Mammary epithelial cell (primary cell): Measurements from ENCODE around the gene ERMP1.

Experiments used
- EZH2 ChIP-seq: IDR thresholded peaks from 2 replicates; pipeline ENCODE4 v1.6.1; 2012; ENCODE audit warnings: low read length, inconsistent platforms, borderline replicate concordance
- TF ChIP-seq, protein P1 (sequence below), 2 donors: IDR thresholded peaks in 1 of 2; conservative IDR thresholded peaks in 1 of 2; 2 replicates each; pipeline ENCODE4 v1.5.1; 2011 to 2012; ENCODE audit warnings: inconsistent platforms in 2 of 2, low read length in 2 of 2, mild to moderate bottlenecking in 2 of 2, control low read depth in 1 of 2, low read depth in 1 of 2; ENCODE audit not compliant: insufficient read depth in 1 of 2; ENCODE audit errors: extremely low read depth in 1 of 2

DNA sequence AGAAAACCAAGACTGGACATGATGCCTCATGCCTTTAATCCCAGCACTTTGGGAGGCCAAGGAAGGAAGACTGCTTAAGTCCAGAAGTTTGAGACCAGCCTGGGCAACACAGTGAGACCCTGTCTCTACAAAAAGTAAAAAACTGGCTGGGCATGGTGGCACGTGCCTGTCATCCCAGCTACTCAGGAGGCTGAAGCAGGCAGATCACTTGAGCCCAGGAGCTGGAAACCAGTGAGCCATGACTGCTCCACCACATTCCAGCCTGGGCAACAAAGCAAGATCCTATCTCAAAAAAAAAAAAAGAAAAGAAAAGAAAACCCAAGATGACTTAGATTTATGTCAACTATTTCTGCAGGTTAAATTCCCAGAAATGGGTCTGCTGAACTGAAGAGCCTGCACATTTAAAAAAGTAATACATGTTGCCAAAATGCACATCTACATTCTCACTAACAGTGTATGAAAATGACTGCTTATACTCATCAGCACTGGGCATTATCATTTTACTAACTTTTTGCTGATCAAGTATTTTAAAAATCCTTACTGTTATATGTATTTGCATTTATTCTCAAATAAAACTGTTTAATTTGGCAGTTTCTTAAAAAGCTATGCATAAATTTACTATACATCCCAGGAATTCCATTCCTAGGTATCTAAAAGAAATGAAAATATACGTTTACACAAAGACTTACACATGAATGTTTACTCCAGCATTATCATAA, 14.3 kb downstream of the ERMP1 start:
- TF ChIP-seq, protein P1, sequence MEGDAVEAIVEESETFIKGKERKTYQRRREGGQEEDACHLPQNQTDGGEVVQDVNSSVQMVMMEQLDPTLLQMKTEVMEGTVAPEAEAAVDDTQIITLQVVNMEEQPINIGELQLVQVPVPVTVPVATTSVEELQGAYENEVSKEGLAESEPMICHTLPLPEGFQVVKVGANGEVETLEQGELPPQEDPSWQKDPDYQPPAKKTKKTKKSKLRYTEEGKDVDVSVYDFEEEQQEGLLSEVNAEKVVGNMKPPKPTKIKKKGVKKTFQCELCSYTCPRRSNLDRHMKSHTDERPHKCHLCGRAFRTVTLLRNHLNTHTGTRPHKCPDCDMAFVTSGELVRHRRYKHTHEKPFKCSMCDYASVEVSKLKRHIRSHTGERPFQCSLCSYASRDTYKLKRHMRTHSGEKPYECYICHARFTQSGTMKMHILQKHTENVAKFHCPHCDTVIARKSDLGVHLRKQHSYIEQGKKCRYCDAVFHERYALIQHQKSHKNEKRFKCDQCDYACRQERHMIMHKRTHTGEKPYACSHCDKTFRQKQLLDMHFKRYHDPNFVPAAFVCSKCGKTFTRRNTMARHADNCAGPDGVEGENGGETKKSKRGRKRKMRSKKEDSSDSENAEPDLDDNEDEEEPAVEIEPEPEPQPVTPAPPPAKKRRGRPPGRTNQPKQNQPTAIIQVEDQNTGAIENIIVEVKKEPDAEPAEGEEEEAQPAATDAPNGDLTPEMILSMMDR (conservative IDR thresholded peaks at IDR 0.05 in 1 of 2, IDR thresholded peaks at IDR 0.05 in 1 of 2; ENCODE audit: extremely low read depth in 1 of 2, insufficient read depth in 1 of 2, low read depth in 1 of 2, low read length in 2 of 2) = no peak
- no peak for TF ChIP-seq EZH2
